UCSD-AML1 (cell line): ENCODE measurements around the gene PDE8B.

ENCODE experiments used
- DNase-seq: peaks from one replicate; lab custom pipeline; 2025; ENCODE audit not compliant: unreplicated experiment; lab: John Stamatoyannopoulos, UW

Gene PDE8B

GRCh38 chr5:77210091-77210963 is at the start of gene PDE8B:
PDE8B (plus strand) TSS chr5:77210680; CDS start chr5:77210926, 246 bp downstream.
- no peak for DNase-seq

DNA sequence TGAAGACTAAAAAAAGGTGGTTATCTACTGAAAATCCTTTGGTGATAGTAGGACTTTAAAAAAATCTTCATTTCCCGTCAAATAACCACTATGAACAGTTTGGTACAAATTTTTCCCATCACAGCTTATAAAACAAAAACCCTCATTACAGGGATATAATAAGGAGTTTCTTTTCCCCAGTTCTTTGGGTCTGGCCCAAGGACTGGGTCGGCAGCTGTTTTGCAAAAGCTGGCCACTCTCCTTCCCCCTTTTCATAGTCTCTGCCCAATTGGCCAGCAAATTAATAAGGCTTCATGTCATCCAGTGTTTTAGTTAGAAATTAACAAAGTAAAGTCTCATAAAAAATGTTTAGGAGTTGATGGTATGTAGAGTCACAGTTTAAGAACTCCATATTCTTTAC is 47.0 kb upstream of the PDE8B start:
- no peak for DNase-seq

DNA sequence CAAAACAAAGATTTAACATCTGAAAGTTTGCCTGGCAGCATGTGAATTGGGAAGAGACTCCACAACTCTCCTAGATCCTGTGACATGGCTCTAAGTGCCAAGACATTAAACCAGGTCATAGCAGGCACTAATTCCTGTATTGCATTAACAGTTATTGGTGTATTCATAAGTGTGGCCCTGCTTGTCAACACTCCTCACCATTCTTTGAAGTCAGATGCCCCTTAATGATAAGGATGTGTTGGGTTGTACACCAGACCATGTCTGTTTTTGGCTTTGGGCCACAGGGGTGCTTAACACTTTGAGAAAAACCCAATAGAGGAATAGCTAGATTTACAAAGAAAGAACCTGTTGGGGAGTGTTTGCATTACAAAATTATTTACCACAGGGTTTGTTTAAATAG is 43.4 kb upstream of the PDE8B start:
- no peak for DNase-seq

DNA sequence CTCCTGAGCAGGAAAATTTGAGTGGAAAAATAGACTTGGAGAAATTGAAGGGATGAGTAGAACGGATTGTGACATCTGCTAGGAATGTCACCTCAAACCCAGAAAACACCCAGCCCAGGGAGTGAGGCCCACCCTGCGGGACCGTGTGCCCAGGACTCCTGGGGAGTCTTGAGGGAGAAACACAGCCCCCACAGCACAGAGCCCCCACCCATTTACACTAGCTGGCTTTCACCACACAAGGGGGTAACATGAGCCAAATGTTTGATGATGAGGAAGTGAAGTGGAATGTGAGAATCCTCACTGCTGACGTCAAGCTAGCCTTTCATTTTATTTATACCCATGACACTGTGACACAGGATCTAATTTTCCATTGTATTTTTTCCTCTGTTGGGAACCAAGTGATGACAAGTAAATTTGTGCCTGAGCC is 42.8 kb upstream of the PDE8B start:
- DNase-seq = no peak

GRCh38 chr5:77168161-77168878 is 42.2 kb upstream of the PDE8B start:
- DNase-seq = no peak

- no peak for DNase-seq
These were observed 41.6 kb upstream of the PDE8B start for GRCh38 chr5:77168879-77169244.

DNA sequence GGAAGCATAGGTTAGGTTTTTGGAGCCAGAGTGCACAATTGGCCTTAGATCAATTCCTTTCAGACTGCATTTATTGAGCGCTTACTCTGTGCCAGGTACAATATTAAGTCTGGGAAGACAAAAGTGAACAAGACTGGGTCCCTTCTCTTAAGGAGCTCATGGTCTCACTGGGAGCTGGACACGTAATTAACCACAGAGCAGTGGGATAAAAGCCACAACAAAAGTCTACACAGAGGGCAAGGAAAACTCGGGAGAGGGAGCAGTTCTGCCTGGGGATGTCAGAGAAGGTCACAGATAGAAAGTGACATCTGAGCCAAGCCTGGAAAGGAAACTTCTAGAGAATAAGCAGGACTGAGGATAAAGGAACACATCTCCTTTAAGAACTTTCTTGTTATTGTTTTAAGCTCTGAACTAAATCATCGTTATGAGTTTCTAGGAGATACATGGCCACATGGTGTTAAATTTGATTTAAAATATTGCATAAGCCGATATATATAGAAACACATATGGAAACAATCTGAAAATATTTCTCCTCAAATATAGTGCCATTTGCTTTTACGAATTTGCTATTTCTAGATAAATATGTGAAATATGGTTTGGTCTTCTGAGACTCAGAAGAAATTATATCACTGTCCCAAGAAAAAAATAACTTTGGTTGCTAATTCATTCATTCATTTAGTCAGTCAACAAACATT is 40.1 kb upstream of the PDE8B start:
- no peak for DNase-seq

- DNase-seq = no peak
These were observed 39.2 kb upstream of the PDE8B start for GRCh38 chr5:77171141-77171910.

GRCh38 chr5:77172713-77173328 is 37.7 kb upstream of the PDE8B start:
- DNase-seq = no peak

DNA sequence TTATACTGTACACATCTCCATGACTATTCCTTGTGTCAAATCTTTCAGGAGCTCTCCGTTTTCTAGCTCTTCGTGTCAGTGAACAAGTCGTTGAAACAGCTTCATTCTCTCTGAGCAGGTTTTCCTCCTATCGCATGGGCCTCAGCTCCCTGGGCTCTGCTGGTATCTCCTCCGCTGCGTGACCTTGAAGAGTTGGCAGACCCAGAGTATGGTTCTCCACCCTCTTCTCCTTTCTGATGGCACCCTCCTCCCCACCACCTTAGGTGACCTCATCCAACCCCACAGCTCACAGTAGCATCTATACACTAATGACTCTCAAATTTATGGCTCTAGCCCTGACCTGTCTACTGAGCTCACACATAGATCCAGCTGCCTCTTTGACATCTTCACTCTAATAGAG is 36.0 kb upstream of the PDE8B start:
- no peak for DNase-seq

DNA sequence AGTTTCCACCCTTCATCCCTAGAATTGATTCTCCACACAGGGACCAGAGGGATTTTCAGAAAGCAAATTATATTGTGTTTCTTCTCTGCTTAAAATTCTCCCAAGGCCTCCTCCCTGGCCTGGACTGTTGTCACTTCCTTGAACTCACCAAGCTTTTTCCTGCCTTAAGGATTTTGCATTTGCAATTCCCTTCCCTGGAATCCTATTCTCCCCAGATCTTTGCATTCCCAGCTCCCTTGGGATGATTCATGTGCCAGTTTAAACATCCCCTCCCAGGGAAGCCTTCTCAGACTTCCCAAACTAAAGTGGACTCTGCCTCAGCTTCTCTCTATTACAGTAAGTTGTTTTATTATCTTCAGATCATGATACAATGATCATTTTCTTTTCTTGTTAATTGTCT is 35.2 kb upstream of the PDE8B start:
- DNase-seq = no peak

DNA sequence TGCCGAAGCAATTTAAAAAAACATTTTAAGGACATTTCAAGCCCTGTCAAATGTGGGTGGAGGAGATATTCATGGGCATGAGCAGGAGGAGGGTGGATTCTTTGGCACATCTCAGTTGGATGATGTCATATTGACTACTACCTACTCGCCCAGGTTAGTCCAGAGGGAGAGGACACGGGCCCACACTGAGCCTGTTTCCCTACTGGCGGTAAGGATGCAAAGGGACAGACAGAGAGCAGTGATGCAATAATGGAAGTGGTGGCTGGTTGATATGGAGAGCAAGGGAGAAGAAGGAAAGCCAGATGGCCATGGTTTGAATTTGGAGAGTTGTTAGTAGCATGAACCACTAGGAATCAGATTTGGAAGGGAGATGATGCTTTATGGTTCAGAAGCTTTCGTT is 34.1 kb upstream of the PDE8B start:
- DNase-seq = no peak

GRCh38 chr5:77177576-77177975 is 32.9 kb upstream of the PDE8B start:
- DNase-seq = no peak

GRCh38 chr5:77180167-77181081 is 30.1 kb upstream of the PDE8B start:
- DNase-seq = no peak

DNA sequence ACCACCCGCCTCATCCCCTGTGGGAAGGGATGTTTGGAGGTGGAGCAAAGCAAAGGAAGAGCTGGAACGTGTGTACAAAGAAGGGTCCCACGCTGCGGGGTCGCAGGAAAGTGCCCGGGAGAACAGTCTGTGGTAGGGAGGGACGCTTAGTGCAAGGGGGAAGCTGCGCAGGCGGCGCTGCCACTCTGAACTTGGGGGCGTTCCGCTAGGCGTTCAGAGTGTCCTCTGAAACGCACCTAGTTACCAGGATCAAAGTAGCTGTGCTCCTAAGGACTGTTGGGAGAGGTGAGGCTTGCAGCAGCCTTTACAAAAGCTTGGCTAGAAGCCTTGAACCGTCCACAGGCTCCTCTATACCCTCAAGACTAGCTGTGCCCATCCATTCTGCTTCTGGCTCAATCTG is 29.3 kb upstream of the PDE8B start:
- no peak for DNase-seq

DNA sequence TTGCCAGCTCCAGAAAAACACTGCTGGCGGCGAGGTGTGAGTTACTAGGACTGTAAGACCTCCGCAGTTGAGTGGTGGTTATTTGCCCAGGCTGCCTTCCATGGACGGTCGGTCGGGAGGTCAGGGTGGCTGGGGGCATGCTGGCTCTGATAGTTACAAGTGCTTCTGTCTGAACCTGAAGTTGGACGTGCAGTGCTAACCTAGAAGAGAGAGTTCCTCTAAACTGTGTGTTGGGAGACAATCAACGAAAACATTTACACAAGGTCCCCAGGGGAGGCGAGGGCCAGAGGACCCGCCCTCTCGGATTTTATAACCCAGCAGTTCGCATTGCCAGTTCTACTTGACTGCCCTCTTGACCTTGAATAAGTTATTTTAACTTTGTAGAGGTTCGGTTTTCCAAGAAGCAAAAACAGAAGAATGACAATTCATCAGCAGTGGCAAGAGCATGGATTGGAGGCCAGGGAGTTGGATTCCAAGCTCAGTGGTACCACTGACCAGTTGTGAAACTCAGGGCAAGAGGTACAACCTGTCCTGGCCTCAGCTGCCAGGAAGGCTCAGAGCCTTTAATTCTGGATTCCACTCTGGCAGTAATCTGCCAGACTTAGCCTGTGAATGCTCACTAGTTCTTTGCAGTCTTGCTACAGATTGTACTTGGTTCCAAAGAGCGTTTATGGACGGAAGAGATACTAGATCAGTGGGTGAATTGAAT is 28.7 kb upstream of the PDE8B start:
- no peak for DNase-seq

GRCh38 chr5:77182367-77182766 is 28.1 kb upstream of the PDE8B start:
- DNase-seq = no peak

DNA sequence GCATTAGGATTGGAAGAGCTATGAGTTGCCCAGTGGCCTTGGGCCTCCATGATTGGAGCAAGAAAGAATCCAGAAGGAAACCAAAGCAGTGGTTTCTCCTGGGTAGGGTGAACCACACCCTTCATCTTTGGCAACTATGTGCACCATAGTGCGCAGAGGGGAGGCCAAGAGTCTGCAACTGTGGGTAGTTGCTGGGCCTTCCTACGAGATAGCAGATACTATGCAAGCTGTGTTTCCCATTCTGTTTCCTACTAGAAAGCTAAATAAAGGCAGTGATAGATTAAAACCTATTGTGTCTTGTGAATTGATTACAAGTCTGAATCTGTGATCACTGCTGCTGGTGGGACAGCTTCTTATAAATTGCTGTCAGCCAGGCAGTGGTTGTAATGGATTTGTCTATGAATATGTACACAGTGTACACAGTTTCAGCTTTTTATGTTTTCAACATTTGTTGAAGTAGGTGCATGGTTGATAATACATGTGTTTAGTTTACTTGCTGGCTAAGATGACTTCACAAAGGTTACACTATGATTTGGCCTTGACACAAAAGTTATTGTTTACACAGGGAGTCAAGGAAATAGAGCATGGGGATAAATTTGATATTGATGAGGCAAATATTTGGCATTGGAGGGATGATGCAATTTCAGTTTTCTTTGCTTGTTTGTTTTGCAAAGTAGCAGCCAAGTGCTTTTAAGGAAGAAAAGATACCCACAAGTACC is 23.7 kb upstream of the PDE8B start:
- DNase-seq = no peak
